HCT116 (cell line): ENCODE measurements around the gene DMD.

Experiments
- CEBPB ChIP-seq: IDR thresholded peaks from 2 replicates; pipeline ENCODE4 v1.6.1; 2012; ENCODE audit warnings: low read depth
- EGR1 ChIP-seq: IDR thresholded peaks from 2 replicates; pipeline ENCODE4 v1.6.1; 2012; ENCODE audit warnings: low read depth
- EZH2 ChIP-seq: fragments of 200-600 bp; sonication (generic); IDR thresholded peaks from 2 replicates; pipeline ENCODE4 v1.6.1; 2017; ENCODE audit warnings: antibody characterized with exemption, mixed run types
- EZH2phosphoT487 ChIP-seq: fragments of 200-600 bp; IDR thresholded peaks from 2 replicates; pipeline ENCODE4 v1.6.1; 2018; ENCODE audit warnings: antibody characterized with exemption, borderline replicate concordance
- FOSL1 ChIP-seq: IDR thresholded peaks from 2 replicates; pipeline ENCODE4 v1.6.1; 2012; ENCODE audit warnings: low read depth
- JUND ChIP-seq: IDR thresholded peaks from 2 replicates; pipeline ENCODE4 v1.6.1; 2012
- POLR2A ChIP-seq: IDR thresholded peaks from 2 replicates; pipeline ENCODE4 v1.7.0; 2011; ENCODE audit warnings: borderline replicate concordance; ENCODE audit not compliant: insufficient read depth, insufficient read length; ENCODE audit errors: extremely low read depth
- POLR2AphosphoS5 ChIP-seq: IDR thresholded peaks from 2 replicates; pipeline ENCODE4 v1.6.1; 2011; ENCODE audit warnings: mild to moderate bottlenecking, low read depth, low read length, moderate library complexity
- SRF ChIP-seq: IDR thresholded peaks from 2 replicates; pipeline ENCODE4 v1.6.1; 2012; ENCODE audit warnings: low read depth
- TF ChIP-seq, protein P1 (sequence below), 3 experiments: fragments of 200-600 bp in 1 of 3; sonication (generic) in 1 of 3; IDR thresholded peaks in 2 of 3; conservative IDR thresholded peaks in 1 of 3; 2 replicates each; pipeline ENCODE4 v1.5.1; 2012 to 2017; ENCODE audit warnings: low read depth in 2 of 3, low read length in 2 of 3, antibody characterized with exemption in 1 of 3, borderline replicate concordance in 1 of 3, control low read depth in 1 of 3, mild to moderate bottlenecking in 1 of 3, mixed read lengths in 1 of 3, mixed run types in 1 of 3, moderate library complexity in 1 of 3; ENCODE audit not compliant: insufficient read depth in 1 of 3
- TF ChIP-seq, protein P2 (sequence below): IDR thresholded peaks from 2 replicates; pipeline ENCODE4 v1.6.1; 2012; ENCODE audit warnings: low read depth
- TF ChIP-seq, protein P3 (sequence below): IDR thresholded peaks from 2 replicates; pipeline ENCODE4 v1.6.1; 2012
- TF ChIP-seq, protein P4 (sequence below): IDR thresholded peaks from 2 replicates; pipeline ENCODE4 v1.6.1; 2012
- TF ChIP-seq, protein P5 (sequence below): IDR thresholded peaks from 2 replicates; pipeline ENCODE4 v1.6.1; 2011; ENCODE audit warnings: mild to moderate bottlenecking, low read length, moderate library complexity; ENCODE audit not compliant: insufficient replicate concordance; ENCODE audit errors: extremely low read depth

DNA sequence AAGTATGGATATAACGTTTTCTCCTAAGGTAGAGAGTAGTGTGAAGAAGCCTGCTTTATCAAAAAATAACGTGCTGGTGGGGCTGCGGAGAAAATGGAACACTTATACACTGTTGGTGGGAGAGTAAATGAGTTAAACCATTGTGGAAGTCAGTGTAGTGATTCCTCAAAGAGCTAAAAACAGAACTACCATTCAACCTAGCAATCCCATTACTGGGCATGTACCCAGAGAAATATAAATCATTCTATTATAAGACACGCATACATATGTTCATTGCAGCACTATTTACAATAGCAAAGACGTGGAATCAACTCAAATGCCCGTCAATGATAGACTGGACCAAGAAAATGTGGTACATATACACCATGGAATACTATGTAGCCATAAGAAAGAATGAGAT is 196.4 kb downstream of the DMD start:
- TF ChIP-seq, protein P1, sequence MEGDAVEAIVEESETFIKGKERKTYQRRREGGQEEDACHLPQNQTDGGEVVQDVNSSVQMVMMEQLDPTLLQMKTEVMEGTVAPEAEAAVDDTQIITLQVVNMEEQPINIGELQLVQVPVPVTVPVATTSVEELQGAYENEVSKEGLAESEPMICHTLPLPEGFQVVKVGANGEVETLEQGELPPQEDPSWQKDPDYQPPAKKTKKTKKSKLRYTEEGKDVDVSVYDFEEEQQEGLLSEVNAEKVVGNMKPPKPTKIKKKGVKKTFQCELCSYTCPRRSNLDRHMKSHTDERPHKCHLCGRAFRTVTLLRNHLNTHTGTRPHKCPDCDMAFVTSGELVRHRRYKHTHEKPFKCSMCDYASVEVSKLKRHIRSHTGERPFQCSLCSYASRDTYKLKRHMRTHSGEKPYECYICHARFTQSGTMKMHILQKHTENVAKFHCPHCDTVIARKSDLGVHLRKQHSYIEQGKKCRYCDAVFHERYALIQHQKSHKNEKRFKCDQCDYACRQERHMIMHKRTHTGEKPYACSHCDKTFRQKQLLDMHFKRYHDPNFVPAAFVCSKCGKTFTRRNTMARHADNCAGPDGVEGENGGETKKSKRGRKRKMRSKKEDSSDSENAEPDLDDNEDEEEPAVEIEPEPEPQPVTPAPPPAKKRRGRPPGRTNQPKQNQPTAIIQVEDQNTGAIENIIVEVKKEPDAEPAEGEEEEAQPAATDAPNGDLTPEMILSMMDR (IDR thresholded peaks at IDR 0.05 in 2 of 3, conservative IDR thresholded peaks at IDR 0.05 in 1 of 3; ENCODE audit: borderline replicate concordance in 1 of 3, insufficient read depth in 1 of 3, low read depth in 2 of 3, low read length in 2 of 3) = no peak
- TF ChIP-seq EGR1 (no peak), EZH2phosphoT487 (no peak), POLR2A (no peak), FOSL1 (no peak), POLR2AphosphoS5 (no peak), SRF (no peak), CEBPB (no peak), EZH2 (no peak), JUND (no peak)
- TF ChIP-seq, protein P2, sequence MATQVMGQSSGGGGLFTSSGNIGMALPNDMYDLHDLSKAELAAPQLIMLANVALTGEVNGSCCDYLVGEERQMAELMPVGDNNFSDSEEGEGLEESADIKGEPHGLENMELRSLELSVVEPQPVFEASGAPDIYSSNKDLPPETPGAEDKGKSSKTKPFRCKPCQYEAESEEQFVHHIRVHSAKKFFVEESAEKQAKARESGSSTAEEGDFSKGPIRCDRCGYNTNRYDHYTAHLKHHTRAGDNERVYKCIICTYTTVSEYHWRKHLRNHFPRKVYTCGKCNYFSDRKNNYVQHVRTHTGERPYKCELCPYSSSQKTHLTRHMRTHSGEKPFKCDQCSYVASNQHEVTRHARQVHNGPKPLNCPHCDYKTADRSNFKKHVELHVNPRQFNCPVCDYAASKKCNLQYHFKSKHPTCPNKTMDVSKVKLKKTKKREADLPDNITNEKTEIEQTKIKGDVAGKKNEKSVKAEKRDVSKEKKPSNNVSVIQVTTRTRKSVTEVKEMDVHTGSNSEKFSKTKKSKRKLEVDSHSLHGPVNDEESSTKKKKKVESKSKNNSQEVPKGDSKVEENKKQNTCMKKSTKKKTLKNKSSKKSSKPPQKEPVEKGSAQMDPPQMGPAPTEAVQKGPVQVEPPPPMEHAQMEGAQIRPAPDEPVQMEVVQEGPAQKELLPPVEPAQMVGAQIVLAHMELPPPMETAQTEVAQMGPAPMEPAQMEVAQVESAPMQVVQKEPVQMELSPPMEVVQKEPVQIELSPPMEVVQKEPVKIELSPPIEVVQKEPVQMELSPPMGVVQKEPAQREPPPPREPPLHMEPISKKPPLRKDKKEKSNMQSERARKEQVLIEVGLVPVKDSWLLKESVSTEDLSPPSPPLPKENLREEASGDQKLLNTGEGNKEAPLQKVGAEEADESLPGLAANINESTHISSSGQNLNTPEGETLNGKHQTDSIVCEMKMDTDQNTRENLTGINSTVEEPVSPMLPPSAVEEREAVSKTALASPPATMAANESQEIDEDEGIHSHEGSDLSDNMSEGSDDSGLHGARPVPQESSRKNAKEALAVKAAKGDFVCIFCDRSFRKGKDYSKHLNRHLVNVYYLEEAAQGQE = no peak
- TF ChIP-seq, protein P3, sequence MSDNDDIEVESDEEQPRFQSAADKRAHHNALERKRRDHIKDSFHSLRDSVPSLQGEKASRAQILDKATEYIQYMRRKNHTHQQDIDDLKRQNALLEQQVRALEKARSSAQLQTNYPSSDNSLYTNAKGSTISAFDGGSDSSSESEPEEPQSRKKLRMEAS = no peak
- TF ChIP-seq, protein P4, sequence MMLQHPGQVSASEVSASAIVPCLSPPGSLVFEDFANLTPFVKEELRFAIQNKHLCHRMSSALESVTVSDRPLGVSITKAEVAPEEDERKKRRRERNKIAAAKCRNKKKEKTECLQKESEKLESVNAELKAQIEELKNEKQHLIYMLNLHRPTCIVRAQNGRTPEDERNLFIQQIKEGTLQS = no peak
- TF ChIP-seq, protein P5, sequence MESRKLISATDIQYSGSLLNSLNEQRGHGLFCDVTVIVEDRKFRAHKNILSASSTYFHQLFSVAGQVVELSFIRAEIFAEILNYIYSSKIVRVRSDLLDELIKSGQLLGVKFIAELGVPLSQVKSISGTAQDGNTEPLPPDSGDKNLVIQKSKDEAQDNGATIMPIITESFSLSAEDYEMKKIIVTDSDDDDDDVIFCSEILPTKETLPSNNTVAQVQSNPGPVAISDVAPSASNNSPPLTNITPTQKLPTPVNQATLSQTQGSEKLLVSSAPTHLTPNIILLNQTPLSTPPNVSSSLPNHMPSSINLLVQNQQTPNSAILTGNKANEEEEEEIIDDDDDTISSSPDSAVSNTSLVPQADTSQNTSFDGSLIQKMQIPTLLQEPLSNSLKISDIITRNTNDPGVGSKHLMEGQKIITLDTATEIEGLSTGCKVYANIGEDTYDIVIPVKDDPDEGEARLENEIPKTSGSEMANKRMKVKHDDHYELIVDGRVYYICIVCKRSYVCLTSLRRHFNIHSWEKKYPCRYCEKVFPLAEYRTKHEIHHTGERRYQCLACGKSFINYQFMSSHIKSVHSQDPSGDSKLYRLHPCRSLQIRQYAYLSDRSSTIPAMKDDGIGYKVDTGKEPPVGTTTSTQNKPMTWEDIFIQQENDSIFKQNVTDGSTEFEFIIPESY = no peak
